ENCODE data around the gene RNF14.

The RNF14 gene

DNA sequence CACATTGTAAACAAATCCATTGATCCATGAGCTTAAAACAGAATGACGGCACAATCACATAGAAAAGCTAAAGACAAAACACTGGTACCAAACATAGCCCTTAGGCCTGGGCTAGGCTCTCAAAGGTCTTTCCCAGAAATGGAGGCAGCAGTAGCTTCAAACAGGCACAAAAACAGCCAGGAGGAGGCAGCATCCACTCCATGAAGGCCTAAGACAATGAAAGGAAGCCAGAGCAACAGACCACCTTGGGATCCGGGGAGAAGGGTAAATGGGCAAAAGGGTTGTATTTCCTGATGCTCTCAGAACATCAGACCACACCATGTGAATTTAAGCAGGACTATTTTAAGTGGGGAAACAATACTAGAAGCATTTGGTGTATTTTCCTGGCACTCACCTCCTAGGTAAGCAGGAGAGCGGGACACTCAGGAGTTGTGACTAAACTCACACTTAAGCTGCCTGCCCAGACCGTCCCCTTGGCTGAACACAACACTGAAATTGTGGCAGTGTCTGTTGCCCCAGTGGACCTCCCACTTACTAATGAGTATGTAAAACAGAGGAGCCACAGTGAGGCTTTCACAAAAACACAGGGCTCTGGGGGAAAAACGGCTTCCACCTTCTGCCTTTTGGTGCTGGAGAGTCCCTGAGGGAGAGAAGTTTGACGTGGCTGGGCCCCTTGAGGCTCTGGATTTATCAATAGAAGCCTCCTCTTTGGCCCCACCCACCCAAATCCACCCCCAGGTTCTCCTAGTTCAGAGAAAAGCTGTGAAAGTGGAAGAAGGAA is 32.0 kb downstream of the RNF14 start:
- Histone ChIP-seq H3K27me3 (replicated peaks; ENCODE audit: control insufficient read depth, insufficient read depth, low read length, poor library complexity, severe bottlenecking) (no peaks in the 10 kb centered on the region), H3K27ac (ENCODE audit: insufficient read depth, low read length, poor library complexity, severe bottlenecking) (no peak overlapping the region), H3K36me3 (ENCODE audit: control insufficient read depth, insufficient read depth, low read length) (peaks cover 30% of the 10 kb centered on the region), H3K9me3 (ENCODE audit: control insufficient read depth, low read length) (no peaks in the 10 kb centered on the region), H3K4me3 (ENCODE audit: insufficient read depth, low read depth, low read length, poor library complexity, severe bottlenecking) (no peak overlapping the region), H3K4me1 (ENCODE audit: control insufficient read depth, insufficient read depth, low read length, poor library complexity, severe bottlenecking) (no peaks in the 10 kb centered on the region)
- DNase-seq = no peak

- H3K36me3 ChIP-seq (ENCODE audit: control insufficient read depth, insufficient read depth, low read length) = peaks cover 35% of the 10 kb centered on the region
- no peak for DNase-seq
- no peaks in the 10 kb centered on the region for H3K27me3 ChIP-seq (replicated peaks; ENCODE audit: control insufficient read depth, insufficient read depth, low read length, poor library complexity, severe bottlenecking)
- H3K4me3 ChIP-seq (ENCODE audit: insufficient read depth, low read depth, low read length, poor library complexity, severe bottlenecking) = no peak overlapping the region
- no peak overlapping the region for H3K27ac ChIP-seq (ENCODE audit: insufficient read depth, low read length, poor library complexity, severe bottlenecking)
- H3K4me1 ChIP-seq (ENCODE audit: control insufficient read depth, insufficient read depth, low read length, poor library complexity, severe bottlenecking) = peaks cover 14% of the 10 kb centered on the region
- no peaks in the 10 kb centered on the region for H3K9me3 ChIP-seq (ENCODE audit: control insufficient read depth, low read length)
These were observed 34.4 kb downstream of the RNF14 start for GRCh38 chr5:142003266-142003800.

GRCh38 chr5:142006363-142007236 is 37.7 kb downstream of the RNF14 start:
- DNase-seq = no peak
- H3K4me1 ChIP-seq (ENCODE audit: control insufficient read depth, insufficient read depth, low read length, poor library complexity, severe bottlenecking) = peaks cover 15% of the 10 kb centered on the region
- H3K9me3 ChIP-seq (ENCODE audit: control insufficient read depth, low read length) = no peaks in the 10 kb centered on the region
- peak overlapping the region; percentile 21 for H3K27ac ChIP-seq (ENCODE audit: insufficient read depth, low read length, poor library complexity, severe bottlenecking)
- H3K27me3 ChIP-seq (replicated peaks; ENCODE audit: control insufficient read depth, insufficient read depth, low read length, poor library complexity, severe bottlenecking) = no peaks in the 10 kb centered on the region
- peaks cover 26% of the 10 kb centered on the region for H3K36me3 ChIP-seq (ENCODE audit: control insufficient read depth, insufficient read depth, low read length)
- H3K4me3 ChIP-seq (ENCODE audit: insufficient read depth, low read depth, low read length, poor library complexity, severe bottlenecking) = no peak overlapping the region

DNA sequence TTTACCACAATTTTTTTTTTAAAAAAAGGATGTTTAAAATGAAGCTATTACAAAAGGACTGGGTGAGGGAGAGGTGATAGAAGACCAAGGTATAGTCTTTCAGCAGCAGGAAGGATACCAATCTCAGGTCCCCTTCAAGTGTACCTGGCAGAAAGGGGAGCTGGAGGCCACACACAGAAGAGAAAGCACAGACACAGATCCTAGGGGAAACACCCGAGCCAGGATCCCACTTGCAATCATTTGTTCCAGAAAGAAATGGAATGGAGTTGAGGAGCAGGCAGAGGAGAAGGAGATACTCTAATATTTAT is 38.3 kb downstream of the RNF14 start:
- DNase-seq = no peak
- peaks cover 21% of the 10 kb centered on the region for H3K4me1 ChIP-seq (ENCODE audit: control insufficient read depth, insufficient read depth, low read length, poor library complexity, severe bottlenecking)
- H3K27me3 ChIP-seq (replicated peaks; ENCODE audit: control insufficient read depth, insufficient read depth, low read length, poor library complexity, severe bottlenecking) = no peaks in the 10 kb centered on the region
- H3K9me3 ChIP-seq (ENCODE audit: control insufficient read depth, low read length) = no peaks in the 10 kb centered on the region
- H3K4me3 ChIP-seq (ENCODE audit: insufficient read depth, low read depth, low read length, poor library complexity, severe bottlenecking) = no peak overlapping the region
- H3K36me3 ChIP-seq (ENCODE audit: control insufficient read depth, insufficient read depth, low read length) = peaks cover 26% of the 10 kb centered on the region
- peak overlapping the region; percentile 21 for H3K27ac ChIP-seq (ENCODE audit: insufficient read depth, low read length, poor library complexity, severe bottlenecking)

DNA sequence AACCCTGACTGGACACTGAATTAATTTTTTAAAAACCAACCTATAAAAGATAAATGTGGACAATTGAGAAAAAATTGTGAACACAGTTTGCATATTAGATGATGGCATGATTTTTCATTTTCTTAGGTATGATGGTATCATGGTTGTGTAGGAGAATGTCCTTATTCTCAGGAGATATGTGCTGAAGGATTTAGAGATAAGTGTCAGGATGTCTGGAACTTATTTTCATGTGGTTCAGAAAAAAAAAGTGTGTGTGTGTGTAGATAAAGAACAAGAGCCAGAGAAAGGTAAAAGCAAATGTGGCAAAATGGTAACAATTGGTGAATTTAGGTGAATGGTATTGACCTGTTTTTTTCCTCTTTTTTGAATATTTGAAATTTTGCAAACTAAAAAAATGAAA is 39.9 kb downstream of the RNF14 start:
- H3K4me3 ChIP-seq (ENCODE audit: insufficient read depth, low read depth, low read length, poor library complexity, severe bottlenecking) = no peak overlapping the region
- no peak overlapping the region for H3K27ac ChIP-seq (ENCODE audit: insufficient read depth, low read length, poor library complexity, severe bottlenecking)
- peaks cover 15% of the 10 kb centered on the region for H3K36me3 ChIP-seq (ENCODE audit: control insufficient read depth, insufficient read depth, low read length)
- H3K4me1 ChIP-seq (ENCODE audit: control insufficient read depth, insufficient read depth, low read length, poor library complexity, severe bottlenecking) = peaks cover 21% of the 10 kb centered on the region
- no peaks in the 10 kb centered on the region for H3K27me3 ChIP-seq (replicated peaks; ENCODE audit: control insufficient read depth, insufficient read depth, low read length, poor library complexity, severe bottlenecking)
- DNase-seq = no peak
- no peaks in the 10 kb centered on the region for H3K9me3 ChIP-seq (ENCODE audit: control insufficient read depth, low read length)

DNA sequence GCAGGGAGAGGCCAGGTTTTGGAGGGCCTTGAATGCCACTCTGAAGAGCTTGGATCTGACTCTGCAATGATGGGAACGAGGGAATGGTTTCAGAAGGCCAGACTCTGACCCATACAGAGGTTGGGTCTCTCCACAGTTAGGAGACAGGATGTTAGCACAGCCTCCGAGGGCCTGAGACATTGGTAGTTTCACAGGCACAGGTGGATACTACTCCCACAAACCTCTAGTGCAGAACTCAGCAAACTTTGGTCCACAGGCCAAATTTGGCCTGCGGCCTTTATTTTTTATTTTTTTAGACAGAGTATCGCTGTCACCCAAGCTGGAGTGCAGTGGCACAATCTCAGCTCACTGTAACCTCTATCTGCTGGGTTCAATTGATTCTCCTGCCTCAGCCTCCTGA is 41.0 kb downstream of the RNF14 start:
- no peaks in the 10 kb centered on the region for H3K9me3 ChIP-seq (ENCODE audit: control insufficient read depth, low read length)

GRCh38 chr5:142011572-142012185 is 42.8 kb downstream of the RNF14 start:
- Histone ChIP-seq H3K4me3 (ENCODE audit: insufficient read depth, low read depth, low read length, poor library complexity, severe bottlenecking) (peak overlapping the region; percentile 67), H3K9me3 (ENCODE audit: control insufficient read depth, low read length) (no peaks in the 10 kb centered on the region), H3K36me3 (ENCODE audit: control insufficient read depth, insufficient read depth, low read length) (peaks cover 4% of the 10 kb centered on the region), H3K27ac (ENCODE audit: insufficient read depth, low read length, poor library complexity, severe bottlenecking) (no peak overlapping the region), H3K27me3 (replicated peaks; ENCODE audit: control insufficient read depth, insufficient read depth, low read length, poor library complexity, severe bottlenecking) (no peaks in the 10 kb centered on the region), H3K4me1 (ENCODE audit: control insufficient read depth, insufficient read depth, low read length, poor library complexity, severe bottlenecking) (peaks cover 41% of the 10 kb centered on the region)
- DNase-seq = no peak

More for the DNA sequence above, 41.0 kb downstream of the RNF14 start:
- H3K4me3 ChIP-seq (ENCODE audit: insufficient read depth, low read depth, low read length, poor library complexity, severe bottlenecking) = no peak overlapping the region
- DNase-seq = no peak
- no peaks in the 10 kb centered on the region for H3K27me3 ChIP-seq (replicated peaks; ENCODE audit: control insufficient read depth, insufficient read depth, low read length, poor library complexity, severe bottlenecking)
- peaks cover 8% of the 10 kb centered on the region for H3K36me3 ChIP-seq (ENCODE audit: control insufficient read depth, insufficient read depth, low read length)
- peaks cover 27% of the 10 kb centered on the region for H3K4me1 ChIP-seq (ENCODE audit: control insufficient read depth, insufficient read depth, low read length, poor library complexity, severe bottlenecking)
- H3K27ac ChIP-seq (ENCODE audit: insufficient read depth, low read length, poor library complexity, severe bottlenecking) = no peak overlapping the region

- Histone ChIP-seq H3K27me3 (replicated peaks; ENCODE audit: control insufficient read depth, insufficient read depth, low read length, poor library complexity, severe bottlenecking) (no peaks in the 10 kb centered on the region), H3K36me3 (ENCODE audit: control insufficient read depth, insufficient read depth, low read length) (peaks cover 4% of the 10 kb centered on the region), H3K4me3 (ENCODE audit: insufficient read depth, low read depth, low read length, poor library complexity, severe bottlenecking) (peak overlapping the region; percentile 67), H3K4me1 (ENCODE audit: control insufficient read depth, insufficient read depth, low read length, poor library complexity, severe bottlenecking) (peaks cover 39% of the 10 kb centered on the region), H3K27ac (ENCODE audit: insufficient read depth, low read length, poor library complexity, severe bottlenecking) (peak overlapping the region; percentile 69), H3K9me3 (ENCODE audit: control insufficient read depth, low read length) (no peaks in the 10 kb centered on the region)
- DNase-seq = peak in 1 of 3 donors; percentile 33
These were observed 43.4 kb downstream of the RNF14 start for GRCh38 chr5:142012186-142012785.

DNA sequence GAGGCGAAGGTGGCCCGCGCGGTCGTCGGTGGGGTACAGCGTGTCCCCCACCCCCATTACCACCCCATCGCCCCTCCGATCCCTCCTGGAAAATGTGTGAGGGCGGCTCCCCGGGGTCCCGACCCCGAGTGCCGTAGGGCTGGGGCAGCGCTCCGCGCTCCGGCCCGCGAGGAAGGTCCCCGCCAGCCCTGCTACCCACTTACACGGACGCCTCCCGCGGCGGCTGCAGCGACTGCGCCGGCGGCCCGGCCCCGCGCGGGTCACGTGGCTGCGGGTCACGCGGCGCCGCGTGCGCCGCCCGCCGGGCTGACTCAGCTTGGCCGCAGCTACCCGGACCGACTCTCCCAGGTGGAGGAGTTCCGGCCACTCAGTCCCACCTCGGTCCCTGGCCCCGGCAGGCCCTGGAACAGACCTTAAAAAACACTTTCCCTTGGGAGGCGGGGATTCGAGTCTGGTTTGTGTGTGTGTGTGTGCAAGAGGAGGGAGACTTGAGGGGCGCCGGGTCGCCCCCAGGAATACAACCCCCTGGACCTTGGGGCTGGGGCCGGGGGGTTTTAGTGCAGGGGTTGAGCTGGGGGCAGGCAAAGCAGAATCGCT is 44.0 kb downstream of the RNF14 start, which contains the start of gene GNPDA1:
TSS of gene GNPDA1 (minus strand) at position 236 of the 597 bp plus-strand sequence. CDS start 992 bp downstream, outside the sequence.
- Histone ChIP-seq H3K27me3 (replicated peaks; ENCODE audit: control insufficient read depth, insufficient read depth, low read length, poor library complexity, severe bottlenecking) (no peaks in the 10 kb centered on the region), H3K4me3 (ENCODE audit: insufficient read depth, low read depth, low read length, poor library complexity, severe bottlenecking) (peak within 1 kb of the TSS; percentile 67), H3K4me1 (ENCODE audit: control insufficient read depth, insufficient read depth, low read length, poor library complexity, severe bottlenecking) (peaks cover 37% of the 10 kb centered on the region), H3K9me3 (ENCODE audit: control insufficient read depth, low read length) (no peaks in the 10 kb centered on the region), H3K36me3 (ENCODE audit: control insufficient read depth, insufficient read depth, low read length) (peaks cover 2% of the 10 kb centered on the region), H3K27ac (ENCODE audit: insufficient read depth, low read length, poor library complexity, severe bottlenecking) (peak within 1 kb of the TSS; percentile 69)
- peak; percentile 53 to 67 (median 58) for DNase-seq

All from effector memory CD4-positive, alpha-beta T cell (primary cell).